GM20431 (cell line): ENCODE results near the gene ARHGAP35.
"Not testable (repeated sequence)": the region's sequence is repeated elsewhere in the genome, so short reads cannot be mapped to it uniquely, and the experiment has no call there.

ENCODE experiments used
- in situ Hi-C: fragments of 300-500 bp; cut with MseI, MboI; formaldehyde crosslinking; loops from one replicate; pipeline ENCODE4 v1.15.0; 2020; ENCODE audit warnings: low sequenced_read_pairs; ENCODE audit not compliant: unreplicated experiment

The ARHGAP35 gene

GRCh38 chr19:46863818-46864629, 3.2 kb downstream of the ARHGAP35 start:
- in situ Hi-C loops, result no loop called here

GRCh38 chr19:46866407-46867136, 5.8 kb downstream of the ARHGAP35 start:
- in situ Hi-C loops, result no loop called here

GRCh38 chr19:46867170-46867569, 6.4 kb downstream of the ARHGAP35 start:
- in situ Hi-C loops, result no loop called here

- in situ Hi-C loops, result no loop called here
Measured at GRCh38 chr19:46868025-46868802, 7.4 kb downstream of the ARHGAP35 start.

- in situ Hi-C loops, result not testable (repeated sequence)
Measured at GRCh38 chr19:46871173-46871572, 10.4 kb downstream of the ARHGAP35 start.

- in situ Hi-C loops, result no loop called here
Measured at GRCh38 chr19:46872967-46873366, 12.2 kb downstream of the ARHGAP35 start.

- in situ Hi-C loops, result no loop called here
Measured at GRCh38 chr19:46875234-46875633, 14.4 kb downstream of the ARHGAP35 start.

- in situ Hi-C loops, result no loop called here
Measured at GRCh38 chr19:46875657-46876056, 14.9 kb downstream of the ARHGAP35 start.

GRCh38 chr19:46878613-46879375, 18.0 kb downstream of the ARHGAP35 start:
- in situ Hi-C loops, result no loop called here

GRCh38 chr19:46880431-46880830, 19.6 kb downstream of the ARHGAP35 start:
- in situ Hi-C loops, result no loop called here

GRCh38 chr19:46881092-46881491, 20.3 kb downstream of the ARHGAP35 start:
- in situ Hi-C loops, result no loop called here

GRCh38 chr19:46882034-46882433, 21.2 kb downstream of the ARHGAP35 start:
- in situ Hi-C loops, result no loop called here

GRCh38 chr19:46882751-46883150, 22.0 kb downstream of the ARHGAP35 start:
- in situ Hi-C loops, result not testable (repeated sequence)

- in situ Hi-C loops, result no loop called here
Measured at GRCh38 chr19:46885411-46885810, 24.6 kb downstream of the ARHGAP35 start.

- in situ Hi-C loops, result no loop called here
Measured at GRCh38 chr19:46886546-46887239, 25.9 kb downstream of the ARHGAP35 start.

- in situ Hi-C loops, result no loop called here
Measured at GRCh38 chr19:46887240-46887782, 26.5 kb downstream of the ARHGAP35 start.

GRCh38 chr19:46890423-46891170, 29.8 kb downstream of the ARHGAP35 start:
- in situ Hi-C loops, result no loop called here
